Left colon (tissue), 2 donors: Measurements from ENCODE around the gene TBL1XR1. TPM values are rescaled to one million over a fixed set of nuclear protein-coding genes. Genes with fewer than 3 reads are reported as not detected.
A peak's percentile ranks its signal among the peaks of the same experiment; 100 is the strongest.
"Not testable (repeated sequence)": the region's sequence is repeated elsewhere in the genome, so short reads cannot be mapped to it uniquely, and the experiment has no call there.

Source experiments
- ATAC-seq: fragments of 200-7000 bp; cut with Tn5 transposase; one replicate; pipeline ENCODE4 v1.9.1; 2020; ENCODE audit warnings: mild to moderate bottlenecking, moderate library complexity
- DNase-seq, 2 donors: peaks; one replicate each; pipeline ENCODE4 v3.0.0-alpha.2; 2020
- intact Hi-C, 2 donors: fragments of 100-400 bp; cut with DNase I in 1 of 2; cut with micrococcal nuclease in 1 of 2; formaldehyde crosslinking; loops; one replicate each; pipeline versions ENCODE4 v1.11.2 to v1.14.0; 2022; cut with DNase I, micrococcal nuclease
- total RNA-seq, 2 donors: library from RNA; stranded (reverse); fragmentation: NEBNext Ultra II Directional; extraction: Animal tissue kit (Norgen Biotek cat#: 25700); gene quantifications; one replicate each; pipeline ENCODE4 v1.2.1, GENCODE V29; 2021
- donor health status: DM: no; HTN: no; CAD: no.
- donor health status: DM: yes; HTN: yes; CAD: no.

TBL1XR1 gene
- total RNA-seq, 2 donors from 2014 or later: 165 to 186 TPM

GRCh38 chr3:177013681-177014280 is 183.5 kb downstream of the TBL1XR1 start:
- DNase-seq: no peak
- ATAC-seq: no peak
- intact Hi-C loops: no loop called here

GRCh38 chr3:177005718-177006405 is 191.4 kb downstream of the TBL1XR1 start:
- ATAC-seq (no peak), DNase-seq (no peak)
- intact Hi-C loops: no loop called here

- ATAC-seq, intact Hi-C loops, DNase-seq: not testable (repeated sequence)
Observed at GRCh38 chr3:177000159-177000558, 197.1 kb downstream of the TBL1XR1 start.

- ATAC-seq: no peak
- intact Hi-C loops: no loop called here
- DNase-seq: no peak
Observed at GRCh38 chr3:176995946-176996345, 201.3 kb downstream of the TBL1XR1 start.

GRCh38 chr3:176994891-176995781 is 202.1 kb downstream of the TBL1XR1 start:
- DNase-seq: no peak
- ATAC-seq: peak; percentile 75
- intact Hi-C loops: no loop called here

- ATAC-seq (peak; percentile 78), DNase-seq (no peak)
- intact Hi-C loops: no loop called here
Observed at GRCh38 chr3:176994393-176994792, 202.9 kb downstream of the TBL1XR1 start.

GRCh38 chr3:176992978-176993377 is 204.3 kb downstream of the TBL1XR1 start:
- no peak for ATAC-seq
- intact Hi-C loops: no loop called here
- DNase-seq: no peak

GRCh38 chr3:176992565-176992964 is 204.7 kb downstream of the TBL1XR1 start:
- intact Hi-C loops: no loop called here
- ATAC-seq (no peak), DNase-seq (no peak)

- DNase-seq (no peak), ATAC-seq (no peak)
- intact Hi-C loops: no loop called here
Observed at GRCh38 chr3:176988795-176989194, 208.5 kb downstream of the TBL1XR1 start.

- no peak for ATAC-seq
Observed at GRCh38 chr3:176987901-176988650, 209.2 kb downstream of the TBL1XR1 start.

GRCh38 chr3:176978441-176978840 is 218.8 kb downstream of the TBL1XR1 start:
- intact Hi-C loops: no loop called here
- ATAC-seq (no peak), DNase-seq (no peak)

More at GRCh38 chr3:176987901-176988650, 209.2 kb downstream of the TBL1XR1 start:
- intact Hi-C loops: no loop called here
- no peak for DNase-seq

- ATAC-seq (no peak), DNase-seq (no peak)
- intact Hi-C loops: no loop called here
Observed at GRCh38 chr3:176977331-176977730, 220.0 kb downstream of the TBL1XR1 start.

- ATAC-seq (no peak), DNase-seq (no peak)
- intact Hi-C loops: no loop called here
Observed at GRCh38 chr3:176976586-176976985, 220.7 kb downstream of the TBL1XR1 start.

GRCh38 chr3:176974279-176974678 is 223.0 kb downstream of the TBL1XR1 start:
- intact Hi-C loops: no loop called here
- ATAC-seq (no peak), DNase-seq (no peak)

- ATAC-seq (no peak), DNase-seq (no peak)
- intact Hi-C loops: no loop called here
Observed at GRCh38 chr3:176971613-176972174, 225.6 kb downstream of the TBL1XR1 start.

- no peak for ATAC-seq
- intact Hi-C loops: no loop called here
- no peak for DNase-seq
Observed at GRCh38 chr3:176970770-176971169, 226.5 kb downstream of the TBL1XR1 start.

- DNase-seq: no peak
- no peak for ATAC-seq
- intact Hi-C loops: no loop called here
Observed at GRCh38 chr3:176969506-176969905, 227.8 kb downstream of the TBL1XR1 start.
